Measurements from ENCODE around the gene CIRBP. TPM values are rescaled to one million over a fixed set of nuclear protein-coding genes. Genes with fewer than 3 reads are reported as not detected.
A peak's percentile ranks its signal among the peaks of the same experiment; 100 is the strongest.

CIRBP gene
- total RNA-seq, 4 donors from 2014 or later, result 496 to 546 (median 545) TPM

DNA sequence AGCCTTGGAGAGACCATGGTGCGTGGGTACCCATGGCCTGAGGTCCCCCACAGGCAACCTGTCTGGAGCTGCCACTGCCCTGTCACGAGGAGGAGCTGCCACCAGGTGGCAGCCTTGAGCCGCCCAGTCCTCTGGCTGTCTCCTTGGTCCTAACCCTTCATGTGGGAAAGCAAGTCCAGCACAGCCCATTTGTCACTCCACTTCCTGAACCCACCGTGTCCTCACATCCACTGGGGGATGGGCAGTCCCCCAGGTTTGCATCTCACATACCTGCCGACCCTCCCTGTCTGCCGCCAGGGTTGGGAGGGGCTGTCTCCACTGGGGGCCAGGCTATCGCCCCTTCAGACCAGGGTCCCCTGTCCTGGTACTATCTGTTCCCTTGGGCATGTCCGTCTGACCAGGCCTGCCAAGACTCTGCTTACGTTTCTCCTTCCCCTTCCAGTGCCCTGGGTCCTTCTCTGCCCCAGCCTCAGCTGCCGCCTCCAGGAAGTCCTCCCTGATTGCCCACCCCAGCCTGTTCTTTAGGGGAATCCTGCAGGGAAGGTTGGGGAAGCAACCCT is 10.7 kb downstream of the CIRBP start:
- WGBS, 2 donors, result 20 to 48% methylated on average over 4 to 7 of the region's 10 CpGs
- intact Hi-C loops (cut with DNase I; ENCODE audit: low total_unique reads), result loop anchor here (5.0 to 10.0 kb wide), 2 partner anchors 75 to 167 kb away; a partner anchor contains a TSS
- TF ChIP-seq CTCF (IDR thresholded peaks at IDR 0.05) (peak in 1 of 3 donors; percentile 73), POLR2A (IDR thresholded peaks at IDR 0.05) (no peak)
- DNase-seq (ENCODE audit: low spot score in 2 of 2), result peak; percentile 71 to 95
- H3K4me3 ChIP-seq (ENCODE audit: low read depth, poor library complexity, severe bottlenecking), result no peak overlapping the region

GRCh38 chr19:1280636-1281568 is 11.8 kb downstream of the CIRBP start:
- WGBS, 2 donors, result 78 to 81% methylated on average over 36 to 44 of the region's 53 CpGs
- H3K4me3 ChIP-seq (ENCODE audit: low read depth, poor library complexity, severe bottlenecking), result no peak overlapping the region
- intact Hi-C loops (cut with DNase I; ENCODE audit: low total_unique reads), result loop anchor here (10.0 kb wide), 1 partner anchor 74 kb away; a partner anchor contains a TSS
- no peak for DNase-seq (ENCODE audit: low spot score in 2 of 2)
- TF ChIP-seq CTCF (IDR thresholded peaks at IDR 0.05), result no peak
- no peak for TF ChIP-seq POLR2A (IDR thresholded peaks at IDR 0.05)

- no peak for TF ChIP-seq POLR2A (IDR thresholded peaks at IDR 0.05)
- TF ChIP-seq CTCF (IDR thresholded peaks at IDR 0.05), result no peak
- intact Hi-C loops (cut with DNase I; ENCODE audit: low total_unique reads), result loop anchor here (10.0 kb wide), 1 partner anchor 73 kb away; a partner anchor contains a TSS
- DNase-seq (ENCODE audit: low spot score in 2 of 2), result no peak
- no peak overlapping the region for H3K4me3 ChIP-seq (ENCODE audit: low read depth, poor library complexity, severe bottlenecking)
- WGBS, 2 donors, result 61 to 65% methylated on average over 11 to 13 of the region's 15 CpGs
These were observed 12.6 kb downstream of the CIRBP start for GRCh38 chr19:1281569-1282287.

GRCh38 chr19:1282588-1283206 is 13.6 kb downstream of the CIRBP start:
- DNase-seq (ENCODE audit: low spot score in 2 of 2), result no peak
- intact Hi-C loops (cut with DNase I; ENCODE audit: low total_unique reads), result loop anchor here (10.0 kb wide), 1 partner anchor 72 kb away; a partner anchor contains a TSS
- WGBS, 2 donors, result 60 to 72% methylated on average over 15 to 18 of the region's 18 CpGs
- TF ChIP-seq CTCF (IDR thresholded peaks at IDR 0.05) (no peak), POLR2A (IDR thresholded peaks at IDR 0.05) (no peak)
- no peak overlapping the region for H3K4me3 ChIP-seq (ENCODE audit: low read depth, poor library complexity, severe bottlenecking)

- intact Hi-C loops (cut with DNase I; ENCODE audit: low total_unique reads), result loop anchor here (10.0 kb wide), 1 partner anchor 71 kb away; a partner anchor contains a TSS
- TF ChIP-seq POLR2A (IDR thresholded peaks at IDR 0.05), result no peak
- no peak for TF ChIP-seq CTCF (IDR thresholded peaks at IDR 0.05)
- DNase-seq (ENCODE audit: low spot score in 2 of 2), result no peak
- WGBS, 2 donors, result 73 to 74% methylated on average over 21 to 28 of the region's 29 CpGs
- no peak overlapping the region for H3K4me3 ChIP-seq (ENCODE audit: low read depth, poor library complexity, severe bottlenecking)
These were observed 14.2 kb downstream of the CIRBP start for GRCh38 chr19:1283207-1283916.
